ENCODE data around the gene METTL25B.

GRCh38 chr1:156750191-156750672 lies 22.0 kb downstream of the METTL25B start:
- TF ChIP-seq FOS (IDR thresholded peaks at IDR 0.05; ENCODE audit: low read depth, low read length): no peak
- no peak for TF ChIP-seq CTCF (conservative IDR thresholded peaks at IDR 0.05; ENCODE audit: low read depth, low read length)
- no peak for TF ChIP-seq RCOR1 (IDR thresholded peaks at IDR 0.05; ENCODE audit: insufficient replicate concordance, low read length)
- TF ChIP-seq MAZ (IDR thresholded peaks at IDR 0.05; ENCODE audit: borderline replicate concordance, low read depth, low read length): no peak
- no peak for TF ChIP-seq USF2 (IDR thresholded peaks at IDR 0.05; ENCODE audit: low read depth, low read length)
- TF ChIP-seq MAFK (IDR thresholded peaks at IDR 0.05; ENCODE audit: low read depth, low read length): no peak
- no peak for TF ChIP-seq POLR2A (IDR thresholded peaks at IDR 0.05; ENCODE audit: low read depth, low read length)
- TF ChIP-seq ELK1 (IDR thresholded peaks at IDR 0.05; ENCODE audit: borderline replicate concordance, low read depth, low read length): no peak
- no peak for TF ChIP-seq CEBPB (IDR thresholded peaks at IDR 0.05; ENCODE audit: low read depth, low read length)
- TF ChIP-seq CHD1 (IDR thresholded peaks at IDR 0.05; ENCODE audit: low read depth, low read length): no peak
- TF ChIP-seq RAD21 (IDR thresholded peaks at IDR 0.05; ENCODE audit: low read length): no peak
- TF ChIP-seq SMC3 (IDR thresholded peaks at IDR 0.05; ENCODE audit: low read depth, low read length): no peak
- no peak for TF ChIP-seq NFE2L2 (IDR thresholded peaks at IDR 0.05; ENCODE audit: low read depth, low read length)
- TF ChIP-seq RFX5 (IDR thresholded peaks at IDR 0.05; ENCODE audit: low read depth, low read length): no peak

Data from IMR-90 (cell line).